Measurements from ENCODE around the gene IL1R1. TPM values are rescaled to one million over a fixed set of nuclear protein-coding genes. Genes with fewer than 3 reads are reported as not detected.

IL1R1 gene
- total RNA-seq, 1 donor from 2014 or later, result 6.3 TPM

GRCh38 chr2:102131564-102131963, 11.0 kb upstream of the IL1R1 start:
- Histone ChIP-seq H3K9ac (ENCODE audit: low read depth in 1 of 3, low read length in 3 of 3) (no peak overlapping the region), H3K27me3 (ENCODE audit: control insufficient read depth in 3 of 3, insufficient read depth in 3 of 3, low read length in 3 of 3) (no peaks in the 10 kb centered on the region), H3K27ac (ENCODE audit: low read depth, low read length) (no peak overlapping the region), H3K36me3 (ENCODE audit: control insufficient read depth in 3 of 3, insufficient read depth in 3 of 3, low read length in 3 of 3) (no peaks in the 10 kb centered on the region), H3K4me3 (ENCODE audit: low read length in 3 of 3) (no peak overlapping the region), H3K9me3 (ENCODE audit: control insufficient read depth in 3 of 3, low read length in 3 of 3) (no peaks in the 10 kb centered on the region), H3K4me1 (ENCODE audit: control insufficient read depth in 3 of 3, insufficient read depth in 3 of 3, low read length in 3 of 3) (peaks cover 0 to 2% (median 0%) of the 10 kb centered on the region in 3 donors)

GRCh38 chr2:102137138-102137537, 5.4 kb upstream of the IL1R1 start:
- Histone ChIP-seq H3K4me1 (ENCODE audit: control insufficient read depth in 3 of 3, insufficient read depth in 3 of 3, low read length in 3 of 3) (peaks cover 10 to 14% (median 12%) of the 10 kb centered on the region in 3 donors), H3K27me3 (ENCODE audit: control insufficient read depth in 3 of 3, insufficient read depth in 3 of 3, low read length in 3 of 3) (no peaks in the 10 kb centered on the region), H3K27ac (ENCODE audit: low read depth, low read length) (no peak overlapping the region), H3K9me3 (ENCODE audit: control insufficient read depth in 3 of 3, low read length in 3 of 3) (no peaks in the 10 kb centered on the region), H3K4me3 (ENCODE audit: low read length in 3 of 3) (no peak overlapping the region), H3K36me3 (ENCODE audit: control insufficient read depth in 3 of 3, insufficient read depth in 3 of 3, low read length in 3 of 3) (no peaks in the 10 kb centered on the region), H3K9ac (ENCODE audit: low read depth in 1 of 3, low read length in 3 of 3) (no peak overlapping the region)

GRCh38 chr2:102138331-102138730, 4.2 kb upstream of the IL1R1 start:
- H3K9ac ChIP-seq (ENCODE audit: low read depth in 1 of 3, low read length in 3 of 3), result no peak overlapping the region
- no peaks in the 10 kb centered on the region for H3K9me3 ChIP-seq (ENCODE audit: control insufficient read depth in 3 of 3, low read length in 3 of 3)
- H3K36me3 ChIP-seq (ENCODE audit: control insufficient read depth in 3 of 3, insufficient read depth in 3 of 3, low read length in 3 of 3), result no peaks in the 10 kb centered on the region
- peaks cover 16 to 20% (median 16%) of the 10 kb centered on the region in 3 donors for H3K4me1 ChIP-seq (ENCODE audit: control insufficient read depth in 3 of 3, insufficient read depth in 3 of 3, low read length in 3 of 3)
- no peak overlapping the region for H3K4me3 ChIP-seq (ENCODE audit: low read length in 3 of 3)
- no peaks in the 10 kb centered on the region for H3K27me3 ChIP-seq (ENCODE audit: control insufficient read depth in 3 of 3, insufficient read depth in 3 of 3, low read length in 3 of 3)
- H3K27ac ChIP-seq (ENCODE audit: low read depth, low read length), result no peak overlapping the region

- H3K9ac ChIP-seq (ENCODE audit: low read depth in 1 of 3, low read length in 3 of 3), result no peak overlapping the region
- no peak overlapping the region for H3K27ac ChIP-seq (ENCODE audit: low read depth, low read length)
- H3K4me1 ChIP-seq (ENCODE audit: control insufficient read depth in 3 of 3, insufficient read depth in 3 of 3, low read length in 3 of 3), result peaks cover 25 to 36% (median 27%) of the 10 kb centered on the region in 3 donors
- H3K27me3 ChIP-seq (ENCODE audit: control insufficient read depth in 3 of 3, insufficient read depth in 3 of 3, low read length in 3 of 3), result no peaks in the 10 kb centered on the region
- no peaks in the 10 kb centered on the region for H3K9me3 ChIP-seq (ENCODE audit: control insufficient read depth in 3 of 3, low read length in 3 of 3)
- H3K4me3 ChIP-seq (ENCODE audit: low read length in 3 of 3), result no peak overlapping the region
- H3K36me3 ChIP-seq (ENCODE audit: control insufficient read depth in 3 of 3, insufficient read depth in 3 of 3, low read length in 3 of 3), result peaks cover 0 to under 1% (median 0%) of the 10 kb centered on the region in 3 donors
These were observed 2.7 kb upstream of the IL1R1 start for GRCh38 chr2:102139851-102140250.

DNA sequence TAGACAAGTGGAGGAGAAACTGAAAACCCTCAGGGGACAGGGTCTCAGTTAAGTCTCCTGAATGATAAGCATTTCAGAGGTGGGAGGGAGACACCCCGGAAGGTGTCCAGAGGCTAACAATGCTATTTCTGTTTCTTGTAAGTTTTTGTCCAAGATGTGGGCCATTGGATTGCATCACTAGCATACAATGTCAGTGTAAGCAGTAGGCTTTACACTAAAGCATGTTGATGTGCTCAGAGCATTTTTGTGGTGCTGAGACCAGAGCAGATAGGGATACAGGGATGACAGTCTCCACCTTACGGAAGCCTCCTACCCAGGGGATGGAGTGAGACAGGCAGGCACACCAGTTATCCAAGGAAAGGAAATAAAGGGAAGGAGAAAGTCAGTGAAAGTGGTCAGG, 2.2 kb upstream of the IL1R1 start:
- Histone ChIP-seq H3K4me3 (ENCODE audit: low read length in 3 of 3) (no peak overlapping the region), H3K27me3 (ENCODE audit: control insufficient read depth in 3 of 3, insufficient read depth in 3 of 3, low read length in 3 of 3) (no peaks in the 10 kb centered on the region), H3K9me3 (ENCODE audit: control insufficient read depth in 3 of 3, low read length in 3 of 3) (peaks cover 0 to 3% (median 0%) of the 10 kb centered on the region in 3 donors), H3K27ac (ENCODE audit: low read depth, low read length) (peak overlapping the region; percentile 87), H3K4me1 (ENCODE audit: control insufficient read depth in 3 of 3, insufficient read depth in 3 of 3, low read length in 3 of 3) (peaks cover 27 to 39% (median 27%) of the 10 kb centered on the region in 3 donors), H3K36me3 (ENCODE audit: control insufficient read depth in 3 of 3, insufficient read depth in 3 of 3, low read length in 3 of 3) (peaks cover 0 to 3% (median 0%) of the 10 kb centered on the region in 3 donors), H3K9ac (ENCODE audit: low read depth in 1 of 3, low read length in 3 of 3) (no peak overlapping the region)

DNA sequence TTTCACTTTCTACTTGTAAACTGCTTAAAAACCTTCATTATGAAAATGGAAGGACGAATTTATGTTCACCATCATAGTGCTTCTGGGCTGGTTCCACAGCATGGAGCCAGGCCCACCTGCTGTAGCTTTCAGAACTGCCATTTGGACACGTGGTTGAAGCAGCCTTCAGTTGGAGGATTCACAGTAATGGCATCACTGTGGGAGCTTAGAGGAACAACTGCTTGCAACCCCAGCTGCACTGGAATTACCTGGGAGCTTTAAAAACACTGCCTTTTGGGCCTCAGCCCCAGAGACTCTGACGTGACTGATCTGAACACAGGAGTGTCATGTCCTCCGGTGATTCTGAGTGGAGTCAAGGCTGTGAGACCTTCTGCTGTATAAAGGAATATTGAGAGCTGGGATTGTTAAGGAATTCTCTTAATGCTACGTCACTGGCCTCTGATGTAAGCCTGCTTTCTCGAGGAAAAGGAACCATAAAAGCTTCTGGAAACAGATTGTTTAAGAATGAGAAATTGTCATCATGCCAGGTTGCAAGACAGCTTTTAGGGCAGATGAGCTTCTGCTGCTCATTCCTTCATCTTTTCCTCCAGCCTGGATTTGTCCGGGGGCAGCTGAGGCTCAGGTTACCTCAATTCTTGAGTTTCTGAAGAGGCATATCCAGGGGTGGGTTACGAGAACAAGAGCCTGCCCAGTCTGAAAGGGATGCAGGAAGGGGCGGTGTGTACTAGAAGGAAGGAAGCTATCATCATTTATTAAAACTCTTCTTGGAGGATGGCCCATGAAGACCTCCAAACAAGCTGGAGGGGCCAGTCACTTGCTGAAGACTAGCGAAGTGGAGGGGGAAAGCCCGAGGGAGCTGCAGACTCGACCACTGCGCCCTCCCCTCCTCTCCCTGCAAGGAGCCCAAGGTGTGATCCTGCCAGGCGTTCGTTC, 1.3 kb upstream of the IL1R1 start:
- H3K27ac ChIP-seq (ENCODE audit: low read depth, low read length), result peak overlapping the region; percentile 87
- H3K4me3 ChIP-seq (ENCODE audit: low read length in 3 of 3), result peak overlapping the region in 2 of 3 donors; percentile 41 to 74
- peaks cover 27 to 39% (median 27%) of the 10 kb centered on the region in 3 donors for H3K4me1 ChIP-seq (ENCODE audit: control insufficient read depth in 3 of 3, insufficient read depth in 3 of 3, low read length in 3 of 3)
- peaks cover 0 to 3% (median 3%) of the 10 kb centered on the region in 3 donors for H3K9me3 ChIP-seq (ENCODE audit: control insufficient read depth in 3 of 3, low read length in 3 of 3)
- peaks cover 0 to 3% (median 0%) of the 10 kb centered on the region in 3 donors for H3K36me3 ChIP-seq (ENCODE audit: control insufficient read depth in 3 of 3, insufficient read depth in 3 of 3, low read length in 3 of 3)
- peak overlapping the region in 2 of 3 donors; percentile 58 to 69 for H3K9ac ChIP-seq (ENCODE audit: low read depth in 1 of 3, low read length in 3 of 3)
- no peaks in the 10 kb centered on the region for H3K27me3 ChIP-seq (ENCODE audit: control insufficient read depth in 3 of 3, insufficient read depth in 3 of 3, low read length in 3 of 3)

DNA sequence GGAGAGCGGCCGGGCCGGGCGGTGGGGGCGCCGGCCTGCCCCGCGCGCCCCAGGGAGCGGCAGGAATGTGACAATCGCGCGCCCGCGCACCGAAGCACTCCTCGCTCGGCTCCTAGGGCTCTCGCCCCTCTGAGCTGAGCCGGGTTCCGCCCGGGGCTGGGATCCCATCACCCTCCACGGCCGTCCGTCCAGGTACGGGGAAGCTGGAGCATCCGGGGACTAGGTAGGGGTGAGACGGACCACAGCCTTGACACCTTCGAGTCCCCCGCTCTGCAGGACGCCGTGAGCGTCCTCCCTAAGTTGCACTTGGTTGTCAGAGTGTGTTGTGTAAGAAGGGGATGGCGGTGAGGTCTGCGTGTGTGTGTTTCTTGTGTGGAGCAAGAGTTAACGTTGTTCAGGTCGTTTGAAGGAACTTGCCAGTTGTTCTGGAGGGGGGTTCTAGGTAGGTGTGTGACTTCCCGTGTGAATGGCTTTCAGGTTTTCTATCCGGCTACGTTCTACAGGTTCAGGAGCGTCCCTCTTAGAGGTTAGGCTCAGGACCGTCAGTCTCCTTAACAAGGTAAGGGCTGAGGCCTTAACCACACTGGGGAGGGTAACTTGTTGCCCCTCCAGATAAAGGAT, 393 bp downstream of the IL1R1 start:
- Histone ChIP-seq H3K4me3 (ENCODE audit: low read length in 3 of 3) (peak overlapping the region; percentile 70 to 90 (median 89)), H3K9ac (ENCODE audit: low read depth in 1 of 3, low read length in 3 of 3) (peak overlapping the region; percentile 85 to 90 (median 89)), H3K27ac (ENCODE audit: low read depth, low read length) (peak overlapping the region; percentile 88), H3K4me1 (ENCODE audit: control insufficient read depth in 3 of 3, insufficient read depth in 3 of 3, low read length in 3 of 3) (peaks cover 27 to 39% (median 28%) of the 10 kb centered on the region in 3 donors), H3K36me3 (ENCODE audit: control insufficient read depth in 3 of 3, insufficient read depth in 3 of 3, low read length in 3 of 3) (peaks cover 0 to 8% (median 0%) of the 10 kb centered on the region in 3 donors), H3K27me3 (ENCODE audit: control insufficient read depth in 3 of 3, insufficient read depth in 3 of 3, low read length in 3 of 3) (no peaks in the 10 kb centered on the region), H3K9me3 (ENCODE audit: control insufficient read depth in 3 of 3, low read length in 3 of 3) (peaks cover 0 to 9% (median 6%) of the 10 kb centered on the region in 3 donors)

DNA sequence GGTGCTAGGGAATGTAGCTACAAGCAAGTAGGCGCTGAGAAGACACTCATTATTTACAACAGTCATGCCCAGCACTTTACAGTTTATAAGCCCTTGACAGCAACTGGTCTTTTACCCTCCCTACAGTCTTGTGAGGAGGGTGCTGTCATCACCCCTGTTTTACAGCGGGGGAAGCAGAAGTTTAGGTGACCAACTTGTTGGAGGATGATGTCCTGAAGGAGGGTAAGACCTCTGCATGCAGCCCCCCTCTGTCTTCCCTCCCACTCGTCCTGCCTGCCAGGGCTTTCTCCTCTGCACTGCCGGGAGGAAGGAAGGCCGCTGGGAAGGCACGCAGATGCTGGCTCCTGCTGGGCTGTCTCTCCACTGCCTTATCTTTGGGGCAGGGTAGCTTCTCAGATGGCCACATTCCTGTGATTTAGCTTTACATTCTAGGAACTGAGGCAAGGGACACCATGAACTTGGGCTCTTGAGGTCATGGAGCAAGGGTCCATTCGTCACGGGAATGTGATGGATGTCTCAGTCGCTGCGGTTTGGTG, 972 bp downstream of the IL1R1 start:
- Histone ChIP-seq H3K27me3 (ENCODE audit: control insufficient read depth in 3 of 3, insufficient read depth in 3 of 3, low read length in 3 of 3) (no peaks in the 10 kb centered on the region), H3K4me3 (ENCODE audit: low read length in 3 of 3) (peak overlapping the region; percentile 70 to 90 (median 89)), H3K36me3 (ENCODE audit: control insufficient read depth in 3 of 3, insufficient read depth in 3 of 3, low read length in 3 of 3) (peaks cover 0 to 8% (median 0%) of the 10 kb centered on the region in 3 donors), H3K9me3 (ENCODE audit: control insufficient read depth in 3 of 3, low read length in 3 of 3) (peaks cover 0 to 9% (median 6%) of the 10 kb centered on the region in 3 donors), H3K9ac (ENCODE audit: low read depth in 1 of 3, low read length in 3 of 3) (peak overlapping the region; percentile 85 to 90 (median 89)), H3K27ac (ENCODE audit: low read depth, low read length) (peak overlapping the region; percentile 88), H3K4me1 (ENCODE audit: control insufficient read depth in 3 of 3, insufficient read depth in 3 of 3, low read length in 3 of 3) (peaks cover 27 to 39% (median 31%) of the 10 kb centered on the region in 3 donors)

DNA sequence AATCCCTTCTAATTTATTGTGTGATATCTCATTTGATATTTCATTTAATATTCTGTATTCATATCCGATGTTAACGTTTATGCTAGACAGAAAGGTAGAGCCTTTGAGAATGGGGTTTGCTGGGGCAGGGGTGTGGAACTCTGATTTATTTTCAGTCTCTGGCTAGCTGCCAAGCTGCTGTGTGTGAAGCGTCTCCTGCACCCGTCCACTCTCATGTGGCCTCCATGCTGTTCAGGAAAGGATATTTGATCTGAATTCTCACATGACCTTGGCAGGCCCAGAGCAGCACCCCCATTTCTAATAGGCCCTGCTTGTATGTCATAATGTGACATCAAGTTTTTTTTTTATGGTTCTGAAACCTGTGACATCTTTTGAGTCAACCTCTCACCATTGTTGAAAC, 1.6 kb downstream of the IL1R1 start:
- peaks cover 0 to 8% (median 0%) of the 10 kb centered on the region in 3 donors for H3K36me3 ChIP-seq (ENCODE audit: control insufficient read depth in 3 of 3, insufficient read depth in 3 of 3, low read length in 3 of 3)
- H3K9me3 ChIP-seq (ENCODE audit: control insufficient read depth in 3 of 3, low read length in 3 of 3), result peaks cover 0 to 9% (median 6%) of the 10 kb centered on the region in 3 donors
- peak overlapping the region; percentile 88 for H3K27ac ChIP-seq (ENCODE audit: low read depth, low read length)
- peak overlapping the region; percentile 15 to 89 (median 70) for H3K4me3 ChIP-seq (ENCODE audit: low read length in 3 of 3)
- peaks cover 27 to 39% (median 31%) of the 10 kb centered on the region in 3 donors for H3K4me1 ChIP-seq (ENCODE audit: control insufficient read depth in 3 of 3, insufficient read depth in 3 of 3, low read length in 3 of 3)
- H3K27me3 ChIP-seq (ENCODE audit: control insufficient read depth in 3 of 3, insufficient read depth in 3 of 3, low read length in 3 of 3), result no peaks in the 10 kb centered on the region
- peak overlapping the region in 1 of 3 donors; percentile 90 for H3K9ac ChIP-seq (ENCODE audit: low read depth in 1 of 3, low read length in 3 of 3)
